Karpas-422 (cell line): Measurements from ENCODE around the gene ANKRD37. TPM values are rescaled to one million over a fixed set of nuclear protein-coding genes. Genes with fewer than 3 reads are reported as not detected.

Experiments
- DNase-seq: peaks from one replicate; pipeline ENCODE4 v3.0.0-alpha.2; 2015
- H2AFZ ChIP-seq: fragments of 200-600 bp; sonication (generic); 2 replicates; pipeline ENCODE4 v1.6.1; 2014; ENCODE audit warnings: antibody characterized with exemption, low read length, mixed read lengths
- H3K27ac ChIP-seq: fragments of 200-600 bp; sonication (generic); 2 replicates; pipeline ENCODE4 v1.5.1; 2014; ENCODE audit warnings: mild to moderate bottlenecking, low read length, moderate library complexity
- H3K27me3 ChIP-seq: fragments of 200-600 bp; sonication (generic); 2 replicates; pipeline ENCODE4 v1.6.1; 2014; ENCODE audit warnings: low read length, mixed read lengths
- H3K36me3 ChIP-seq: fragments of 200-600 bp; sonication (generic); 2 replicates; pipeline ENCODE4 v1.6.1; 2014; ENCODE audit warnings: low read length, mixed read lengths; ENCODE audit not compliant: insufficient read depth
- H3K4me1 ChIP-seq: fragments of 200-600 bp; sonication (generic); 2 replicates; pipeline ENCODE4 v1.6.1; 2014; ENCODE audit warnings: mild to moderate bottlenecking, low read length, mixed read lengths
- H3K4me2 ChIP-seq: fragments of 200-600 bp; sonication (generic); 2 replicates; pipeline ENCODE4 v1.6.1; 2014; ENCODE audit warnings: low read length, low read depth, mild to moderate bottlenecking; ENCODE audit not compliant: poor library complexity, severe bottlenecking
- H3K4me3 ChIP-seq: fragments of 200-600 bp; sonication (generic); 2 replicates; pipeline ENCODE4 v1.5.1; 2014; ENCODE audit warnings: mild to moderate bottlenecking, antibody characterized with exemption, low read length, mixed read lengths
- H3K79me2 ChIP-seq: fragments of 200-600 bp; sonication (generic); 2 replicates; pipeline ENCODE4 v1.6.1; 2014; ENCODE audit warnings: mild to moderate bottlenecking, low read length, mixed read lengths
- H3K9ac ChIP-seq: fragments of 200-600 bp; sonication (generic); 2 replicates; pipeline ENCODE4 v1.6.0; 2014; ENCODE audit warnings: low read length
- H3K9me2 ChIP-seq: fragments of 200-600 bp; sonication (generic), shearing (Covaris generic); replicated peaks from 2 replicates; pipeline ENCODE4 v1.6.0; 2014; ENCODE audit warnings: mild to moderate bottlenecking, low read length, moderate library complexity; ENCODE audit not compliant: insufficient read depth
- H3K9me3 ChIP-seq: fragments of 300-700, 200-600 bp; sonication (generic); 2 replicates; pipeline ENCODE4 v1.6.1; 2014; ENCODE audit warnings: low read length, mixed read lengths
- H4K20me1 ChIP-seq: fragments of 200-600 bp; sonication (generic); 2 replicates; pipeline ENCODE4 v1.6.1; 2014; ENCODE audit warnings: mild to moderate bottlenecking, antibody characterized with exemption, low read length, low read depth; ENCODE audit not compliant: insufficient read depth
- total RNA-seq: library from RNA; depleted of rRNA; stranded (reverse); fragments of >200 nt; shearing (Covaris generic); gene quantifications from 2 replicates; pipeline ENCODE4 v1.2.3, GENCODE V29; 2014; ENCODE audit warnings: low replicate concordance

The ANKRD37 gene
- total RNA-seq, 1 experiment from 2014 or later, result 26.6 TPM

DNA sequence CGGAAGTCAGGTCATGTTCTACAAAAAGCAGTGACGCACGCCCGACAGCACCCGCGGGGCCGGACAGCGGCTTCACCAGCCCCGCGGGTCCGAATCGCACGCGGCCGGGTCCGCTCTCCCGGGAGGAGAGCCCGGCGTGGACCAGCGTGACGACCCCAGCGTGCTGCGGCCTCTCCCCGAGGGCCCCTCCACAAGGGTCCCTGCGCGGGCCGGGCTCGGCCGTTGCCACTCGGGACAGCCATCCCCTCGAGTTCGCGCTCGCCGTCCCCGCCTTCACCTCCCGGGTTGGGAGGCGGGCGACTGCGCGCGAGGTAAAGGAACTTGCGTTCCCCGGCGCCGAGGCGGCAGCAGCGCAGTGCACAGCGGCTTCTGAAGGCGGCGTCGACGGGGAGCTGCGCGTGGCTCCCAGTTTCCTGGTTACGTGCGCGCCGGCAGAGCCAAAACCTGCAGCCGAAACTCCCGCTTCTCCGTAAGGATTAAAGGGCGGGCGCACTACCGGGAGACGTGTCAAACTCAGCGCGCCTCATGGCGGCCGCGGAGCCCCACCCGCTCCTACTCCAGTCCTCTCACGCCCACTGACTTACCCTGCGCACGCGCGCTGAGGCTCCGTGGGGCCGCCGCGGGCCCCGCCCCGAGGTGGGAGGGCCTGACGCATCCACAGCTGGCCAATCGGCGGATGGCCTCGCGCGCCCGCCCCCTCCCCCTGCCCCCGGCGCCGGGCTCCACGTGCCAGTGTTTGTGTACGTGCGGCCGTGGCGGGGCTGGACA is 501 bp upstream of the ANKRD37 start:
- H3K79me2 ChIP-seq, result no peaks in the 10 kb centered on the region; the same call in 1 of the 2 replicates
- H4K20me1 ChIP-seq, result no peaks in the 10 kb centered on the region
- peak overlapping the region; percentile 74 for H3K4me3 ChIP-seq
- peak overlapping the region; percentile 85 for H3K27ac ChIP-seq
- peak; percentile 95 for DNase-seq
- H3K4me1 ChIP-seq, result peaks cover 57% of the 10 kb centered on the region
- no peaks in the 10 kb centered on the region for H3K27me3 ChIP-seq
- peak overlapping the region; percentile 76 for H3K9ac ChIP-seq
- no peaks in the 10 kb centered on the region for H3K9me3 ChIP-seq
- H3K4me2 ChIP-seq, result peak overlapping the region; percentile 92
- peak overlapping the region; percentile 36; the same call in 1 of the 2 replicates for H2AFZ ChIP-seq
- peaks cover 5% of the 10 kb centered on the region; the same call in 1 of the 2 replicates for H3K36me3 ChIP-seq
- H3K9me2 ChIP-seq, result no peaks in the 10 kb centered on the region

DNA sequence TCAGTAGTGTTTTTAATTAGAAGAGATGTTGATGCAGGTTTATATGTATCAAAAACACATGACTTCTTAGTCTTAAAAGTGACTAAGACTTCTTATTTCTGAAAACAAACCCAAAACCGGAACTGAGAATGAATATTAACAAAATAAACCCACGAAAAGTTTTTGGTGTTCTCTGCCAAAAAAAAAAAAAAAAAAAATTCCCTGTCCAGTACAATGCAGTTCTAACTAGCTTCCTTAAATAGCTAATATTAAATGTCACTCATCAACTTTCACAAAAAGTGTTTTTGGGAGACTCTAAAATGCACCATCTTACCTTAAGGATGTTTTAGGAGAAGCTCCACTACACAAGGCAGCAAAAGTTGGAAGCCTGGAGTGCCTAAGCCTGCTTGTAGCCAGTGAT is 2.0 kb downstream of the ANKRD37 start:
- no peaks in the 10 kb centered on the region for H3K27me3 ChIP-seq
- H3K79me2 ChIP-seq, result no peaks in the 10 kb centered on the region; the same call in 1 of the 2 replicates
- no peak for DNase-seq
- no peak overlapping the region; the same call in 1 of the 2 replicates for H3K4me3 ChIP-seq
- H3K36me3 ChIP-seq, result peaks cover 5% of the 10 kb centered on the region; the same call in 1 of the 2 replicates
- no peaks in the 10 kb centered on the region for H4K20me1 ChIP-seq
- no peak overlapping the region for H3K9ac ChIP-seq
- H3K4me2 ChIP-seq, result no peak overlapping the region
- H3K9me2 ChIP-seq, result no peaks in the 10 kb centered on the region
- no peaks in the 10 kb centered on the region for H3K9me3 ChIP-seq
- H2AFZ ChIP-seq, result no peak overlapping the region
- H3K27ac ChIP-seq, result no peak overlapping the region
- H3K4me1 ChIP-seq, result peaks cover 38% of the 10 kb centered on the region

DNA sequence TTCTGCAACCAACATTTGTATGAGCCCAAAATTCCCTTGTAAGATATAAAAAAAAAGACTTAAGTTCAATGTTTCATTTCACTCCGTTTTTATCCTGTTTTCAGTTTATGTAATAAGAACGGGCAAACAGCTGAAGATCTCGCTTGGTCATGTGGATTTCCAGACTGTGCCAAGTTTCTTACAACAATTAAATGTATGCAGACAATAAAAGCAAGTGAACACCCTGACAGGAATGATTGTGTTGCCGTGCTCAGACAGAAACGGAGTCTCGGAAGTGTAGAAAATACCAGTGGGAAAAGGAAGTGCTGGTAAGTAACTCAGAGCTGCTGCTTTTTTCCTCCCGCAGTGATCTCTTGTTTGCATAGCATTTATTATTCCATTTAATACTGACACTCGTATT is 2.8 kb downstream of the ANKRD37 start:
- Histone ChIP-seq H3K9ac (no peak overlapping the region), H3K9me2 (no peaks in the 10 kb centered on the region), H3K27me3 (no peaks in the 10 kb centered on the region), H3K9me3 (no peaks in the 10 kb centered on the region), H2AFZ (no peak overlapping the region), H3K4me1 (peaks cover 30% of the 10 kb centered on the region), H3K27ac (no peak overlapping the region), H3K36me3 (peaks cover 5% of the 10 kb centered on the region; the same call in 1 of the 2 replicates), H4K20me1 (no peaks in the 10 kb centered on the region), H3K79me2 (no peaks in the 10 kb centered on the region; the same call in 1 of the 2 replicates), H3K4me2 (no peak overlapping the region), H3K4me3 (no peak overlapping the region)
- DNase-seq, result no peak

DNA sequence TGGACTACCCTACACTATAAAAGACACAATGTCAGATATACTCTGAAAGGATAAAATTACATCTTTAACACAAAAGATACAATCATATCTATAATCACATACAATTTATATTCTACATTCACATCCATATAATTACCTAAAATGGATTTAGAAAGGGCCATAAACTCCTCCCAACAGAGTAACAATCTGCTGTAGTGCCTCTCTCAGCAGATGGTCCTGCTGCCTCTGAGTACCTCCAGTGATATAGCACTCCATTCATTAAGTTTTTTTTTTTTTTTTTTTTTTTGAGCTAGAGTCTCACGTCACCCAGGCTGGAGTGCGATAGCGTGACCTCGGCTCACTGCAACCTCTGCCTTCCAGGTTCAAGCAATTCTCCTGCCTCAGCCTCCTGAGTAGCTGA is 7.4 kb downstream of the ANKRD37 start:
- no peak overlapping the region for H3K27ac ChIP-seq
- H3K79me2 ChIP-seq, result no peaks in the 10 kb centered on the region
- no peak for DNase-seq
- H2AFZ ChIP-seq, result no peak overlapping the region
- no peak overlapping the region for H3K4me3 ChIP-seq
- H3K4me2 ChIP-seq, result no peak overlapping the region
- no peaks in the 10 kb centered on the region for H4K20me1 ChIP-seq
- H3K27me3 ChIP-seq, result no peaks in the 10 kb centered on the region
- no peak overlapping the region for H3K9ac ChIP-seq
- H3K9me2 ChIP-seq, result no peaks in the 10 kb centered on the region
- H3K36me3 ChIP-seq, result peaks cover 5% of the 10 kb centered on the region; the same call in 1 of the 2 replicates
- no peaks in the 10 kb centered on the region for H3K9me3 ChIP-seq
- H3K4me1 ChIP-seq, result peaks cover 14% of the 10 kb centered on the region

DNA sequence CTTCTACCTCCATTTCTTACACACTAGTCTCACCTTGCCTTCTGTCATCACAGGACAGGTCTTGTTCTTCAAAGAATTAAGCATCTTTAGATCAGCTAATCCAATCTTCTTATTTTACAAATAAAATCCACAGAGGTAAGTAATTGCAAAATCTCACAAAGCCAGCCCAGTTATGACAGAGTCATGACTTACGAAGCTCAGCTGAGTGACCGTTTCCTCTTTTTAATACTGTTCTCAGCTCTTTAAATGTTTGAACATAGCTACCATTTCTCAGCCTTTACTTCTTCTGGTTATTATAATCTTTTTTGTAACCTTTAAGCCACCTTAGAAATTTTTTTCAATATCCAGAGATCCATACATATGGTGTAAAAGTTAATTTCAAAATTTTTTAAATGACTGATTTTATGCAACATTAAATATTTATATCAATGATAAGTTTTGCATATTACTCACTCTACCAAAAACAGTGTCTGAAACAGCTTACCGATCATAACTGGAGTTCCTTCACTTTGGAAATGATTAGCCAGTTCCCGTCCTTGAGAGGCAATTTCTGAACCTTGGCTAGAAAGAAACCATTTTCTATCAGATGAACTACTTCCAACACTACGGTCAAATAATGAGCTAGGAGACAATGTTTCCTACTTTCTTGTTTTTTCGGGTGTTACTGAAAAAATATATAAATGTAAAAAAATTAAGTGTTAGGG is 8.8 kb downstream of the ANKRD37 start:
- no peaks in the 10 kb centered on the region for H3K36me3 ChIP-seq
- H3K79me2 ChIP-seq, result no peaks in the 10 kb centered on the region
- no peak overlapping the region for H3K4me2 ChIP-seq
- no peak for DNase-seq
- H3K27me3 ChIP-seq, result no peaks in the 10 kb centered on the region
- no peak overlapping the region for H3K9ac ChIP-seq
- no peaks in the 10 kb centered on the region for H3K9me2 ChIP-seq
- no peak overlapping the region for H2AFZ ChIP-seq
- no peaks in the 10 kb centered on the region for H4K20me1 ChIP-seq
- H3K4me3 ChIP-seq, result no peak overlapping the region
- peak overlapping the region; percentile 53 for H3K27ac ChIP-seq
- H3K9me3 ChIP-seq, result no peaks in the 10 kb centered on the region
- peaks cover 11% of the 10 kb centered on the region for H3K4me1 ChIP-seq

DNA sequence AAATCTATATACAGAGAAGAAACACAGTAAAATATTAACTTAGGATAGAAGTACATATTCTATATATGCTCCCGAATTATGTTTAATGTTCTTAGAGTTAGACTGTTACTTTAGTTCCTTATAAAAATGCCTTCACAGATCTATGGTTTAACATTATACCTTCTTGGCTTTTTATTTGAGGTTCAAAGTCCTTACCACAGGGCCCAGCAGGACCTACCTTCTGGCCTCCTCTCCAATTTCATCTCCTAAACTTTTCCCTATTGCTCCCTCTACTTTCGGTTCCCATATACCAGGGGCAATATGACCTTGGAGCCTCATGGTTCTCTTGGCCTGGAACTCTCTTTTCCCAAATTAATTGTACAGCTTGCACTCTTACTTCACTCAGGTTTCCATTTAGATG is 11.8 kb downstream of the ANKRD37 start:
- H3K79me2 ChIP-seq, result no peaks in the 10 kb centered on the region
- no peak overlapping the region for H3K9ac ChIP-seq
- H3K9me3 ChIP-seq, result no peaks in the 10 kb centered on the region
- no peaks in the 10 kb centered on the region for H4K20me1 ChIP-seq
- no peaks in the 10 kb centered on the region for H3K27me3 ChIP-seq
- no peaks in the 10 kb centered on the region for H3K36me3 ChIP-seq
- H2AFZ ChIP-seq, result no peak overlapping the region
- peaks cover 11% of the 10 kb centered on the region for H3K4me1 ChIP-seq
- no peak overlapping the region for H3K27ac ChIP-seq
- DNase-seq, result no peak
- no peak overlapping the region for H3K4me2 ChIP-seq
- no peaks in the 10 kb centered on the region for H3K9me2 ChIP-seq
- no peak overlapping the region for H3K4me3 ChIP-seq

DNA sequence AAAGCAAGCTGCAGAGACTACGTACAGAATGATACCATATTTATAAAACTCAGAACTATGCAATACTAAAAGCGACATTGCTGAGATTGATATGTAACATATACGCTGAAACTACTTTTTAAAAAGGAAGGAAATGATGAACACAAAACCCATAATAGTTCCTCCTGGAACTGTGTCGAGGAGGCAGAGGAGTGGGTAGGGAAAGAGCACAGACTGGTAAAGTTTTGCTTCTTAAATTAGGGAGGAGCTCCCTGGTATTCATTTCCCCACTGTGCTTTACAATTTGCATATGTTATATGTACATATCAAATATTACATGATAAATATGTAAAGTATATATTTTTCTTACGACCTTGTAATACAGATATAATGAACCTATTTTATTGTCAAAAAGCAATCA is 15.2 kb downstream of the ANKRD37 start:
- Histone ChIP-seq H3K4me1 (no peaks in the 10 kb centered on the region), H3K79me2 (no peaks in the 10 kb centered on the region), H3K4me3 (no peak overlapping the region), H3K9me3 (no peaks in the 10 kb centered on the region), H2AFZ (no peak overlapping the region), H3K4me2 (no peak overlapping the region), H4K20me1 (no peaks in the 10 kb centered on the region), H3K27me3 (no peaks in the 10 kb centered on the region), H3K36me3 (no peaks in the 10 kb centered on the region), H3K27ac (no peak overlapping the region), H3K9me2 (no peaks in the 10 kb centered on the region), H3K9ac (no peak overlapping the region)
- no peak for DNase-seq

DNA sequence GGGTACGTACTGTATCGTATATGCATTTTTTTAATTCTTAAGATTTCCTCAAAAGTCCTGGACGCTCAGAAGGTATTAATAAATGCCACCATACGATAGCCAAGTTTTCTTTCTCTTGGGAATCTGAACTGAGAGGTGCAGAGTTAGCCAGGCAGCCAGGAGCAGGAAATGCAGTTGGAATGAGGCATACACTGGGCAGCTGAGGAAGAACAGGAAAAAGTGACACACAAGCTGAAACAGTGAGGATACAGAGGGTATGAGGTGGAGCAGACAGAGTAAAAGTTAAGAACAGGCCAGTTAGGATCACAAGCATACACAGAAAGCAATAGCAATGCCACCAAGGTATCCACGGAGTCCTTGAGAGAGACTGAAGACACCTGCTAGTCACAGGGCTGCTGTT is 15.8 kb downstream of the ANKRD37 start:
- no peak overlapping the region for H3K27ac ChIP-seq
- no peaks in the 10 kb centered on the region for H3K9me2 ChIP-seq
- H3K9me3 ChIP-seq, result no peaks in the 10 kb centered on the region
- no peaks in the 10 kb centered on the region for H3K27me3 ChIP-seq
- H3K4me3 ChIP-seq, result no peak overlapping the region
- no peaks in the 10 kb centered on the region for H3K79me2 ChIP-seq
- H4K20me1 ChIP-seq, result no peaks in the 10 kb centered on the region
- H3K36me3 ChIP-seq, result no peaks in the 10 kb centered on the region
- no peak overlapping the region for H2AFZ ChIP-seq
- H3K9ac ChIP-seq, result no peak overlapping the region
- no peak for DNase-seq
- no peak overlapping the region for H3K4me2 ChIP-seq
- no peaks in the 10 kb centered on the region for H3K4me1 ChIP-seq
